Measurements from ENCODE around the gene COL27A1.

GRCh38 chr9:114218264-114219120 is 63.2 kb downstream of the COL27A1 start:
- TF ChIP-seq EZH2phosphoT487 (IDR thresholded peaks at IDR 0.05; ENCODE audit: borderline replicate concordance, low read depth) (no peak), RXRA (IDR thresholded peaks at IDR 0.05; ENCODE audit: borderline replicate concordance, low read depth) (no peak), RFX5 (IDR thresholded peaks at IDR 0.05; ENCODE audit: low read length) (no peak), CTCF (IDR thresholded peaks at IDR 0.05) (no peak), GATA2 (CRISPR knock-in tag; IDR thresholded peaks at IDR 0.05) (no peak), MEF2A (IDR thresholded peaks at IDR 0.05; ENCODE audit: borderline replicate concordance, low read depth) (no peak), GABPA (IDR thresholded peaks at IDR 0.05; ENCODE audit: low read depth) (no peak), RAD21 (IDR thresholded peaks at IDR 0.05; ENCODE audit: low read length) (no peak), REST (IDR thresholded peaks at IDR 0.05; ENCODE audit: low read depth, low read length) (no peak)
- TF ChIP-seq, protein P1, sequence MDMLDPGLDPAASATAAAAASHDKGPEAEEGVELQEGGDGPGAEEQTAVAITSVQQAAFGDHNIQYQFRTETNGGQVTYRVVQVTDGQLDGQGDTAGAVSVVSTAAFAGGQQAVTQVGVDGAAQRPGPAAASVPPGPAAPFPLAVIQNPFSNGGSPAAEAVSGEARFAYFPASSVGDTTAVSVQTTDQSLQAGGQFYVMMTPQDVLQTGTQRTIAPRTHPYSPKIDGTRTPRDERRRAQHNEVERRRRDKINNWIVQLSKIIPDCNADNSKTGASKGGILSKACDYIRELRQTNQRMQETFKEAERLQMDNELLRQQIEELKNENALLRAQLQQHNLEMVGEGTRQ (IDR thresholded peaks at IDR 0.05; ENCODE audit: borderline replicate concordance, low read depth, low read length) = no peak
